ENCODE measurements around the gene SBF2. TPM values are rescaled to one million over a fixed set of nuclear protein-coding genes. Genes with fewer than 3 reads are reported as not detected.

Gene SBF2
- total and polyA plus RNA-seq, 11 donors, result 10.4 to 33.9 (median 20.9) TPM

DNA sequence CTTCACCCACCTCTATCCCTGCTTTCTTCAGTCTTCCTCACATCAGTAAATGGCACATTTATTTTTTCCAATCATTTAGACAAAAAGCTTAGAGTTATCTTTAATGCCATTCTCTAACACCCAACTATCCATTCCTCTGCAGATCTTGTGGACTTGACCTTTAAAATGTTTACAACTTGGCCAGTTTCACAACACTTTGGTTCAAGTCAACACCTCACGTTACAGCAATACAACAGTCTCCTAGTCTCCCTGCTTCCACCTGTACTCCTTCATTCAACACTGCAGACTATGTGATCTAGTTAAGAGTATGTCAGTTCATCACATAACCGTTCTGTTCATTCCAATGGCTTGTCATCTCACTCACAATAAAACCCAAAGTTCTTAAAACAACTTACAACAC, 325.0 kb downstream of the SBF2 start:
- no peak for TF ChIP-seq POLR2A (IDR thresholded peaks at IDR 0.05)
- TF ChIP-seq, protein P1, sequence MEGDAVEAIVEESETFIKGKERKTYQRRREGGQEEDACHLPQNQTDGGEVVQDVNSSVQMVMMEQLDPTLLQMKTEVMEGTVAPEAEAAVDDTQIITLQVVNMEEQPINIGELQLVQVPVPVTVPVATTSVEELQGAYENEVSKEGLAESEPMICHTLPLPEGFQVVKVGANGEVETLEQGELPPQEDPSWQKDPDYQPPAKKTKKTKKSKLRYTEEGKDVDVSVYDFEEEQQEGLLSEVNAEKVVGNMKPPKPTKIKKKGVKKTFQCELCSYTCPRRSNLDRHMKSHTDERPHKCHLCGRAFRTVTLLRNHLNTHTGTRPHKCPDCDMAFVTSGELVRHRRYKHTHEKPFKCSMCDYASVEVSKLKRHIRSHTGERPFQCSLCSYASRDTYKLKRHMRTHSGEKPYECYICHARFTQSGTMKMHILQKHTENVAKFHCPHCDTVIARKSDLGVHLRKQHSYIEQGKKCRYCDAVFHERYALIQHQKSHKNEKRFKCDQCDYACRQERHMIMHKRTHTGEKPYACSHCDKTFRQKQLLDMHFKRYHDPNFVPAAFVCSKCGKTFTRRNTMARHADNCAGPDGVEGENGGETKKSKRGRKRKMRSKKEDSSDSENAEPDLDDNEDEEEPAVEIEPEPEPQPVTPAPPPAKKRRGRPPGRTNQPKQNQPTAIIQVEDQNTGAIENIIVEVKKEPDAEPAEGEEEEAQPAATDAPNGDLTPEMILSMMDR (IDR thresholded peaks at IDR 0.05), result no peak
- intact Hi-C loops (cut with DNase I), result no loop called here
- H3K27me3 ChIP-seq, result no peaks in the 10 kb centered on the region
- no peak overlapping the region for H3K4me3 ChIP-seq
- peaks cover 0 to 12% (median 2%) of the 10 kb centered on the region in 12 donors for H3K4me1 ChIP-seq
- ATAC-seq, result no peak
- no peak overlapping the region for H3K27ac ChIP-seq
- WGBS, 4 donors, result 75 to 89% (median 80%) methylated on average over 2 of the region's 2 CpGs
- DNase-seq, result no peak
- peaks cover 0 to 20% (median 8%) of the 10 kb centered on the region in 9 donors for H3K36me3 ChIP-seq
- H3K9me3 ChIP-seq, result no peaks in the 10 kb centered on the region

DNA sequence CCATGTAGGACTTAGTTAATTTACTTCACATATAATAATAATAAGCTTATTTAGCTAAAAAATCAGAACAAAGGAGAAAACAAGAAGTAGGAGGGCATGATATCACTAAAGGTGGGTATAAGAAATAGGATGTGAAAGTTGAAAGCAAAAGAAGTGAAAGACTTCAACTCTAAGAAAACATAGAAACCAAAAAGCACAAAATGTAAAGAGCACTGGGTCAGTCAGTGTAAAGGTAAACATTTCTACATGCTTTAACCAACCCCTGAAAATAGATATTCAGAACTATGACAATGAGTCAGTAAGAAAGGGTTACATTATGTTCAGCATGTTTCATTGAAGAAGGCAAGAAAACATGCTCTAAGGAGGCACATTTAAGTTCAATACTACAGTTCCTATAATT, 331.3 kb downstream of the SBF2 start:
- Histone ChIP-seq H3K27ac (no peak overlapping the region), H3K4me3 (no peak overlapping the region), H3K4me1 (no peaks in the 10 kb centered on the region), H3K9me3 (no peaks in the 10 kb centered on the region), H3K27me3 (no peaks in the 10 kb centered on the region), H3K36me3 (peaks cover 0 to 69% (median 34%) of the 10 kb centered on the region in 9 donors)
- TF ChIP-seq, protein P1 (IDR thresholded peaks at IDR 0.05), result no peak
- no peak for TF ChIP-seq POLR2A (IDR thresholded peaks at IDR 0.05)
- intact Hi-C loops (cut with DNase I), result no loop called here
- no peak for DNase-seq
- ATAC-seq, result no peak

DNA sequence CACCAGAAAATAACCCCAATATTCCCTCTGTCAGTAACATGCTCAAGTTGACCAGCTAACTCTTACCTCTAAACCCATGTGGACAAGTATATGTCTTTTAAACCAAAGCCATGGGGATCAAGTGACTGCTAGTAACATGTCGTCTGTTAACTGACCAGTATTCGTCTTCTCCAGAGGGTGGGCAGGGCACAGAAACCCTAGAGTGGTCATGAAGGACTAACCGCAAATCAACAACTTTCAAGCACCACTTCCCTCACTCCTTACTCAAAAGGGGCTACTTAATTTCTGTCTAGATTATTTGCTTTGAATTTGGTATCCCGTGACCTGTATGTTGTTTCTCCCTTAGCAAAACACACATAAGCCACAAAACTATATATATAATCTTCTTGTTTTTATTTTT, 336.9 kb downstream of the SBF2 start:
- intact Hi-C loops (cut with DNase I), result no loop called here
- Histone ChIP-seq H3K9me3 (no peaks in the 10 kb centered on the region), H3K36me3 (peaks cover 0 to 46% (median 33%) of the 10 kb centered on the region in 9 donors), H3K27ac (no peak overlapping the region), H3K4me3 (no peak overlapping the region), H3K27me3 (no peaks in the 10 kb centered on the region), H3K4me1 (peaks cover 0 to 4% (median 0%) of the 10 kb centered on the region in 12 donors)
- ATAC-seq (no peak), DNase-seq (no peak)
- 96 to 100% (median 97%) methylated on average over 4 of the region's 4 CpGs for WGBS, 4 donors
- TF ChIP-seq POLR2A (IDR thresholded peaks at IDR 0.05), result no peak
- TF ChIP-seq, protein P1 (IDR thresholded peaks at IDR 0.05), result no peak

DNA sequence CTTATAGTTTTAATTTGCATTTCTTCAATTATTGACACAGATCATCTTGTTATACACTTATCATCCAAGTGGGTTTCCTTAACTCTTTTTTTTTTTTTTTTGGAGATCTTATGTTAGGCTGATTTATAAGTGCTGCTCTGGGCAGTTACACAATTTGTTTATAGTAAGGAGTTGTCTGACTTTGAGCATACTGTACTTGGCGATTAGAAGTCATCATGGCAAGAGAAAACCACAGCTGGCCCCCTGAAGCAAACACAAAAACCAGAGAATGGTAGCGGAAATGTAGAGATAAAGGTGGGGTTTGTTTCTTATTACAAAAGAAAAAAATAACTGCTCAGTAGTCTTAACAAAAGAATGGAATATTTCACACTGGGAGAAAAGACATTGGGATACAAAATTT, 337.5 kb downstream of the SBF2 start:
- ATAC-seq (no peak), DNase-seq (no peak)
- no peaks in the 10 kb centered on the region for H3K9me3 ChIP-seq
- peaks cover 0 to 7% (median 0%) of the 10 kb centered on the region in 12 donors for H3K4me1 ChIP-seq
- no peak for TF ChIP-seq POLR2A (IDR thresholded peaks at IDR 0.05)
- TF ChIP-seq, protein P1 (IDR thresholded peaks at IDR 0.05), result no peak
- WGBS, 4 donors, result 96 to 98% (median 97%) methylated on average over 2 of the region's 2 CpGs
- H3K36me3 ChIP-seq, result peaks cover 0 to 40% (median 27%) of the 10 kb centered on the region in 9 donors
- no peak overlapping the region for H3K4me3 ChIP-seq
- no peak overlapping the region for H3K27ac ChIP-seq
- no peaks in the 10 kb centered on the region for H3K27me3 ChIP-seq
- intact Hi-C loops (cut with DNase I), result no loop called here
